WTC11 (cell line): Measurements from ENCODE around the gene ACTC1. TPM values are rescaled to one million over a fixed set of nuclear protein-coding genes. Genes with fewer than 3 reads are reported as not detected.
A peak's percentile ranks its signal among the peaks of the same experiment; 100 is the strongest.

ENCODE experiments used
- ATAC-seq: fragments of 200-7000 bp; cut with Tn5 transposase; 2 replicates; pipeline ENCODE4 v1.10.0; 2021; ENCODE audit warnings: mild to moderate bottlenecking, moderate library complexity
- CTCF ChIA-PET: fragments of 300-600 bp; sonication (Branson Sonifier 250); formaldehyde crosslinking; loops from one replicate; lab custom pipeline; 2021; ENCODE audit warnings: antibody characterized with exemption; lab: Charles Lee
- POLR2A ChIA-PET: fragments of 350-600 bp; sonication (Branson Sonifier 250); formaldehyde crosslinking; loops from one replicate; lab custom pipeline; 2021; ENCODE audit warnings: antibody characterized with exemption; lab: Charles Lee
- DNase-seq: peaks from one replicate; pipeline ENCODE4 v3.0.0; 2021; ENCODE audit warnings: low spot score
- H3K27ac Mint-ChIP-seq: 2 replicates; pipeline ENCODE4 v1.8.0; 2021; ENCODE audit warnings: mixed read lengths
- H3K27me3 Mint-ChIP-seq: 2 replicates; pipeline ENCODE4 v1.8.0; 2021; ENCODE audit warnings: low read depth, mild to moderate bottlenecking, moderate library complexity, mixed read lengths
- H3K36me3 Mint-ChIP-seq: 2 replicates; pipeline ENCODE4 v1.8.0; 2021; ENCODE audit warnings: mixed read lengths
- H3K4me1 Mint-ChIP-seq: 2 replicates; pipeline ENCODE4 v1.8.0; 2022; ENCODE audit warnings: mixed read lengths
- H3K4me3 Mint-ChIP-seq: 2 replicates; pipeline ENCODE4 v1.8.0; 2021; ENCODE audit warnings: mild to moderate bottlenecking, moderate library complexity, mixed read lengths
- H3K9me3 Mint-ChIP-seq: 2 replicates; pipeline ENCODE4 v1.8.0; 2021; ENCODE audit warnings: mixed read lengths
- ATF3 ChIP-seq: sonication (generic); formaldehyde crosslinking; conservative IDR thresholded peaks from 2 replicates; pipeline ENCODE4 v1.8.1; 2022; ENCODE audit warnings: mild to moderate bottlenecking, missing genetic modification reagents
- CTCF ChIP-seq: fragments of 200-600 bp; IDR thresholded peaks from 2 replicates; pipeline ENCODE4 v1.8.0; 2022; ENCODE audit warnings: antibody characterized with exemption
- GABPB1 ChIP-seq: sonication (generic); formaldehyde crosslinking; IDR thresholded peaks from 2 replicates; pipeline ENCODE4 v1.8.1; 2023; ENCODE audit warnings: mild to moderate bottlenecking, missing genetic modification reagents
- GRHL2 ChIP-seq: fragments of 250-450 bp; sonication (Bioruptor Pico); IDR thresholded peaks from 2 replicates; pipeline ENCODE4 v1.8.0; 2022; ENCODE audit warnings: mild to moderate bottlenecking, moderate library complexity; ENCODE audit not compliant: insufficient replicate concordance, severe bottlenecking
- GTF2I ChIP-seq: fragments of 250-450 bp; sonication (Bioruptor Pico); conservative IDR thresholded peaks from 2 replicates; pipeline ENCODE4 v1.4.0; 2021; ENCODE audit warnings: mild to moderate bottlenecking
- HMGXB4 ChIP-seq: sonication (generic); formaldehyde crosslinking; IDR thresholded peaks from 2 replicates; pipeline ENCODE4 v1.8.1; 2023; ENCODE audit warnings: mild to moderate bottlenecking, moderate library complexity, missing genetic modification reagents
- JAZF1 ChIP-seq: fragments of 250-450 bp; sonication (Bioruptor Pico); IDR thresholded peaks from 2 replicates; pipeline ENCODE4 v1.9.0; 2021; ENCODE audit warnings: moderate library complexity, mild to moderate bottlenecking, inconsistent platforms
- MAX ChIP-seq: sonication (generic); formaldehyde crosslinking; IDR thresholded peaks from 2 replicates; pipeline ENCODE4 v1.8.0; 2022; ENCODE audit warnings: mild to moderate bottlenecking, missing genetic modification reagents
- MXD4 ChIP-seq: fragments of 250-450 bp; sonication (Bioruptor Pico); IDR thresholded peaks from 2 replicates; pipeline ENCODE4 v1.8.0; 2021; ENCODE audit warnings: mild to moderate bottlenecking, moderate library complexity, borderline replicate concordance
- ZMAT4 ChIP-seq: fragments of 250-450 bp; sonication (Bioruptor Pico); IDR thresholded peaks from 2 replicates; pipeline ENCODE4 v1.9.0; 2021; ENCODE audit warnings: mild to moderate bottlenecking
- ZNF121 ChIP-seq: sonication (generic); formaldehyde crosslinking; IDR thresholded peaks from 2 replicates; pipeline ENCODE4 v1.8.0; 2023; ENCODE audit warnings: missing genetic modification reagents
- ZNF232 ChIP-seq: sonication (generic); formaldehyde crosslinking; IDR thresholded peaks from 2 replicates; pipeline ENCODE4 v1.8.0; 2022; ENCODE audit warnings: mild to moderate bottlenecking, missing genetic modification reagents
- ZNF416 ChIP-seq: fragments of 250-450 bp; sonication (Bioruptor Pico); IDR thresholded peaks from 2 replicates; pipeline ENCODE4 v1.9.0; 2021; ENCODE audit warnings: mild to moderate bottlenecking, inconsistent platforms
- ZNF671 ChIP-seq: fragments of 250-450 bp; sonication (Bioruptor Pico); IDR thresholded peaks from 2 replicates; pipeline ENCODE4 v1.8.0; 2021; ENCODE audit warnings: mild to moderate bottlenecking
- total RNA-seq: library from RNA; stranded (reverse); gene quantifications from 3 replicates; pipeline ENCODE4 v1.2.3, GENCODE V29; 2021
- TF ChIP-seq, protein P1 (sequence below): fragments of 250-450 bp; sonication (Bioruptor Pico); IDR thresholded peaks from 2 replicates; pipeline ENCODE4 v1.9.0; 2021; ENCODE audit warnings: mild to moderate bottlenecking

ACTC1 gene
- total RNA-seq, 1 experiment from 2014 or later, result 12.6 TPM

DNA sequence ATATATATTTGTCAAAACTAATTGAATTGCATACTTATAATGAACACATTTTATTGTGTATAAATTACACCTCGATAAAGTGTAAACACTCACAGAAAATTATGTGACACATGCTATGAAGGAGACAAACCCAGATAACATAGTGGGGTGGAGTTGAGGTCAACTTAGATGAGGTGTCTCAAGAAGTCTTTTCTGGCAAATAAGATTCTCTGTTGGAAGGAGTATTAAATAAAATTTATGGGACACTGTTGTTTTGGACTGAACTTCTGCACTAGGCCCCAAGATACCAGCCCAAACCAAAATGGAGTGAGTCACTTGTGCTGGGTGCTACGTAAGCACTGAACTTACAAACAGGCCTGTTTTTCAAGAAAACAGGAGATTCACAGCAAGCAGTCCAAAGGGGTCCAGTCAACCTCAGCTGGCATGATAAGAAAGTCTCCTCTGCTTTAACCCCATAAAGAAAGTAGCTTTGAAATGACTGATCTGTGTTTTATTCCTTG is 18.7 kb downstream of the ACTC1 start (continued):
- TF ChIP-seq CTCF, result no peak
- no peak for TF ChIP-seq GABPB1 (CRISPR knock-in tag)
- no peak for TF ChIP-seq ATF3 (CRISPR knock-in tag)

GRCh38 chr15:34773917-34774316 is 21.4 kb downstream of the ACTC1 start:
- H3K27me3 Mint-ChIP-seq, result no peaks in the 10 kb centered on the region; the same call in none of the 2 replicates
- no peak overlapping the region for H3K27ac Mint-ChIP-seq
- ChIA-PET POLR2A (interaction anchor here (0.5 kb wide), 1 partner anchor 73 kb away, joined by 4 read pairs; no protein-coding TSS in a partner anchor), CTCF (interaction anchor here (1.2 kb wide), 1 partner anchor 66 kb away, joined by 3 read pairs; no protein-coding TSS in a partner anchor)
- H3K36me3 Mint-ChIP-seq, result no peaks in the 10 kb centered on the region
- DNase-seq (no peak), ATAC-seq (peak; percentile 87)
- H3K9me3 Mint-ChIP-seq, result no peaks in the 10 kb centered on the region
- peaks cover 17% of the 10 kb centered on the region for H3K4me1 Mint-ChIP-seq
- no peak overlapping the region for H3K4me3 Mint-ChIP-seq
- no peak for TF ChIP-seq HMGXB4 (CRISPR knock-in tag)
- TF ChIP-seq JAZF1 (CRISPR knock-in tag), result no peak
- no peak for TF ChIP-seq MXD4
- no peak for TF ChIP-seq GTF2I (CRISPR knock-in tag)
- TF ChIP-seq GRHL2, result no peak
- no peak for TF ChIP-seq ZNF121 (CRISPR knock-in tag)
- no peak for TF ChIP-seq ZNF671 (CRISPR knock-in tag)
- no peak for TF ChIP-seq ATF3 (CRISPR knock-in tag)
- TF ChIP-seq ZNF416 (CRISPR knock-in tag), result no peak
- no peak for TF ChIP-seq CTCF
- TF ChIP-seq ZMAT4 (CRISPR knock-in tag), result no peak
- no peak for TF ChIP-seq MAX (CRISPR knock-in tag)
- TF ChIP-seq, protein P1, sequence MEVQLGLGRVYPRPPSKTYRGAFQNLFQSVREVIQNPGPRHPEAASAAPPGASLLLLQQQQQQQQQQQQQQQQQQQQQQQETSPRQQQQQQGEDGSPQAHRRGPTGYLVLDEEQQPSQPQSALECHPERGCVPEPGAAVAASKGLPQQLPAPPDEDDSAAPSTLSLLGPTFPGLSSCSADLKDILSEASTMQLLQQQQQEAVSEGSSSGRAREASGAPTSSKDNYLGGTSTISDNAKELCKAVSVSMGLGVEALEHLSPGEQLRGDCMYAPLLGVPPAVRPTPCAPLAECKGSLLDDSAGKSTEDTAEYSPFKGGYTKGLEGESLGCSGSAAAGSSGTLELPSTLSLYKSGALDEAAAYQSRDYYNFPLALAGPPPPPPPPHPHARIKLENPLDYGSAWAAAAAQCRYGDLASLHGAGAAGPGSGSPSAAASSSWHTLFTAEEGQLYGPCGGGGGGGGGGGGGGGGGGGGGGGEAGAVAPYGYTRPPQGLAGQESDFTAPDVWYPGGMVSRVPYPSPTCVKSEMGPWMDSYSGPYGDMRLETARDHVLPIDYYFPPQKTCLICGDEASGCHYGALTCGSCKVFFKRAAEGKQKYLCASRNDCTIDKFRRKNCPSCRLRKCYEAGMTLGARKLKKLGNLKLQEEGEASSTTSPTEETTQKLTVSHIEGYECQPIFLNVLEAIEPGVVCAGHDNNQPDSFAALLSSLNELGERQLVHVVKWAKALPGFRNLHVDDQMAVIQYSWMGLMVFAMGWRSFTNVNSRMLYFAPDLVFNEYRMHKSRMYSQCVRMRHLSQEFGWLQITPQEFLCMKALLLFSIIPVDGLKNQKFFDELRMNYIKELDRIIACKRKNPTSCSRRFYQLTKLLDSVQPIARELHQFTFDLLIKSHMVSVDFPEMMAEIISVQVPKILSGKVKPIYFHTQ (CRISPR knock-in tag), result no peak
- TF ChIP-seq ZNF232, result no peak
